Measurements from ENCODE around the gene ADRA2B.

ADRA2B gene

DNA sequence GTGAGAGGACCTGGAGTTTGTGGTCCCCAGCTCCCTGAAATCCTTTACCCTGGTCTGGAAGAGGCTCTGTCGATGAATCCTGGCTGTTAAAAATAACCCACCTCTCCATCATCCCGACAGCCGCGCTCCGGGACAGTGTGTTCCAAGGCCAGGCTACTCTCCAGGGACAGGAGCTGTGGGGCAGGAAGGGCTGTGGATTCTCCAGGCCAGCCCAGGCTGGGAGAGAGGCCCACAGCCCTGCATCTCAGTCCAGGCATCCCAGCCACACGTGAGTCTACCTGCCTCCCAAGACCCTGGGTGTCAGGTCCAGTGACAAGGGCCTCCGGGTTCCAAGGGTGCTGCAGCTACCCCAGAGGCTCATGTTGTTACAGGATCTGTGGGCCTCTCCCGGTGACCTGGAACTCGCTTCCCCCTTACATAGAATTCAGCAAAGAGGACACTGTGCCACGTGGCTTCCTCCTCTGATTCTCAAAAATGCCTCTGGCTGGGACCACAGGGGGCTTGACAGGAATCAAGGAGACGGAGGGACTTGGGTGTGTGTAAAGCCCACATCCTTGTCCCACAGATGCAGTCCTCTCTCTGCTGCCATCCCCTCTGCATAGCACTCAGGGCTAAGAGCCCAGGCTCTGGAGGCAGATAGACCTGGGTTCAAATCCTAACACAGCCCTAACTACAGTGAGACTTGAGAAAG lies 17.3 kb downstream of the ADRA2B start:
- CTCF ChIA-PET = no interaction called here
- no peak for DNase-seq (ENCODE audit: extremely low spot score)
- POLR2A ChIA-PET = no interaction called here
- TF ChIP-seq ZNF384 (IDR thresholded peaks at IDR 0.05) (no peak), SUZ12 (IDR thresholded peaks at IDR 0.05) (no peak), HDGF (IDR thresholded peaks at IDR 0.05; ENCODE audit: borderline replicate concordance) (no peak), FOXK2 (IDR thresholded peaks at IDR 0.05) (no peak), ARNT (IDR thresholded peaks at IDR 0.05) (no peak)
- TF ChIP-seq, protein P1, sequence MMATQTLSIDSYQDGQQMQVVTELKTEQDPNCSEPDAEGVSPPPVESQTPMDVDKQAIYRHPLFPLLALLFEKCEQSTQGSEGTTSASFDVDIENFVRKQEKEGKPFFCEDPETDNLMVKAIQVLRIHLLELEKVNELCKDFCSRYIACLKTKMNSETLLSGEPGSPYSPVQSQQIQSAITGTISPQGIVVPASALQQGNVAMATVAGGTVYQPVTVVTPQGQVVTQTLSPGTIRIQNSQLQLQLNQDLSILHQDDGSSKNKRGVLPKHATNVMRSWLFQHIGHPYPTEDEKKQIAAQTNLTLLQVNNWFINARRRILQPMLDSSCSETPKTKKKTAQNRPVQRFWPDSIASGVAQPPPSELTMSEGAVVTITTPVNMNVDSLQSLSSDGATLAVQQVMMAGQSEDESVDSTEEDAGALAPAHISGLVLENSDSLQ (IDR thresholded peaks at IDR 0.05) = no peak

DNA sequence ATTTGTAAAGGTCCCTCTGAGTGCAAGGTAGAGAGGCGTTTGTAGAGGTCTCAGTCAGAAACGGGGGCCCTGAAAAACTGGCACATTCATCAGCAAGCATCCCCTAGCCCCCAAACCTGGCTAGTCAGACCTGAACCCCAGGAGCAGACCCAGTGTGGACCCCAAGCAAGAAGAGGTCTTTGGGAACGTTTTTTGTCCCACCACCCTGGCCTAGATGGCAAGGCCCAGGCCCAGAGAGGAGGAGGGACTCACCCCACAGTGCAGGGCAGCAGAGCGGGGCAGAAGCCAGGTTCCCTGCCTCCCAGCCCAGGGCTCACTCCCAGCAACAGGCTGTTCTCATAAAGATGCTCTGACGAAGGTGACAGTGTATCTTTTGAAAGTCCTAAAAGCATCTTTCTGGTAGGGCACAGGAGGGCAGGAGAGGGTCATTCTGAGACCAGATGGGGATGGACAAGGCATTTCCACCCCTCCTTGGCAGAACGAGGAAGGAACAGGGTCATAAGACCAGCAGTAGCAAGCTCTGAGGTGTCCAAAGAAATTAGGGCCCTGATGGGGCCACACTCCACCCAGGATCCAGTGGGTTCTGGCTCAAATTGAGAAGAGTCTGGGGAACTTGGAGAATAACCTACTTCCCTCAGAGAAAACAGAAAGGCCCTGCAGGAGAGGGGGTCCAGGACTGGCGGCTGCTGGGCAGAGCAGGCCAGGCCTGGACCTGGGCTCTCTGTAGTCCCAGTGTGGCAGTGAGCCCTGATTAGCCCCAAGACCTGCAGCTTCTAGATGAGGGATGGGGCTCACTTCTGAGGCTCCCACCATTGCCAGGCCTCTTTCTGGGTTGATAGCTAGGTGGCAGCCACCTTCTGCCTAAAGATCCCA lies 18.2 kb downstream of the ADRA2B start:
- TF ChIP-seq FOXA1 (IDR thresholded peaks at IDR 0.05) (no peak), BHLHE40 (IDR thresholded peaks at IDR 0.05; ENCODE audit: borderline replicate concordance) (no peak), SUZ12 (IDR thresholded peaks at IDR 0.05) (no peak), ELF4 (IDR thresholded peaks at IDR 0.05) (no peak), ZNF384 (IDR thresholded peaks at IDR 0.05) (no peak), FOXM1 (IDR thresholded peaks at IDR 0.05; ENCODE audit: borderline replicate concordance) (no peak), NFRKB (IDR thresholded peaks at IDR 0.05) (no peak), TARDBP (IDR thresholded peaks at IDR 0.05) (no peak), L3MBTL2 (conservative IDR thresholded peaks at IDR 0.05) (no peak), LEF1 (IDR thresholded peaks at IDR 0.05; ENCODE audit: borderline replicate concordance) (no peak), FOXK2 (IDR thresholded peaks at IDR 0.05) (no peak), ARNT (IDR thresholded peaks at IDR 0.05) (no peak), CTBP1 (IDR thresholded peaks at IDR 0.05; ENCODE audit: borderline replicate concordance) (no peak), HDGF (IDR thresholded peaks at IDR 0.05; ENCODE audit: borderline replicate concordance) (no peak), SP1 (IDR thresholded peaks at IDR 0.05) (no peak)
- TF ChIP-seq, protein P1 (IDR thresholded peaks at IDR 0.05) = no peak
- ChIA-PET CTCF (no interaction called here), POLR2A (no interaction called here)
- DNase-seq (ENCODE audit: extremely low spot score) = no peak

DNA sequence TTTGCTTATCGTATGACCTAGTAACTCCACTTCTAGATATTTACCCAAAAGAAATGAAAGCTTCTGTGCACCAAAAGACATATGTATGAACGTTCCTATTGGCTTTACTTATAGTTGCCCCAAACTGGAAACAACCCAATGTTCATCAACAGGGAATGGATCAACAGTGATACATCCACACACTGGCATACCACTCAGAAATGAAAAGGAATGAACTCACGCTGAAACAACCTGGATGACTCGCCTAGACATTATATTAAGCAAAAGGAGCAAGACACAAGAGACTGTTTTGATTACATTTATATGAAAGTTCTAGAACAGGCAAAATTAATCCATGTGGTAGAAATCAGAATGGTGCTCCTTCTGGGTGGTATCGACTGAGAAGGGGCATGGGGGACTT lies 18.9 kb downstream of the ADRA2B start:
- CTCF ChIA-PET = no interaction called here

DNA sequence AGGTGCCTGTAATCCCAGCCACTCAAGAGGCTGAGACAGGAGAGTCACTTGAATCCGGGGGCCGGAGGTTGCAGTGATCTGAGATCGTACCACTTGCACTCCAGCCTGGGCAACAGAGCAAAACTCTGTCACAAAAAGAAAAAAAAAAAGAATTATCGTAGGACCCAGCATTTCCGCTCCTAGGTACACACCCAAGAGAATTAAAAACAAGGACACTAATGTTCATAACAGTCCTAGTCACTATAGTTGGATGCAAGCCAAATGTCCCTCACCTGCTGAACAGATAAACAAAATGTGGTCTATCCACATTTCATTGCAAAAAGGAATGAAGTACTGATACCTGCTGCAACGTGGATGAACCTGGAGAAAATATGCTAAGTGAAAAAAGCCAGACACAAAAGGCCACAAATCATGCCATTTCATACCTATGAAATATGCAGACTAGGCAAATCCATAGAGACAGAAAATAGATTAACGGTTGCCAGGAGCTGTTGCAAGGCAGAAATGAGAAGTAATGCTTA lies 21.2 kb downstream of the ADRA2B start:
- no peak for TF ChIP-seq FOXA1 (IDR thresholded peaks at IDR 0.05)
- TF ChIP-seq HDGF (IDR thresholded peaks at IDR 0.05; ENCODE audit: borderline replicate concordance) = no peak
- no peak for TF ChIP-seq TARDBP (IDR thresholded peaks at IDR 0.05)
- TF ChIP-seq CTBP1 (IDR thresholded peaks at IDR 0.05; ENCODE audit: borderline replicate concordance) = no peak
- TF ChIP-seq ARNT (IDR thresholded peaks at IDR 0.05) = no peak
- no peak for TF ChIP-seq L3MBTL2 (conservative IDR thresholded peaks at IDR 0.05)
- no peak for TF ChIP-seq FOXM1 (IDR thresholded peaks at IDR 0.05; ENCODE audit: borderline replicate concordance)
- TF ChIP-seq LEF1 (IDR thresholded peaks at IDR 0.05; ENCODE audit: borderline replicate concordance) = no peak
- no peak for TF ChIP-seq ELF4 (IDR thresholded peaks at IDR 0.05)
- no peak for TF ChIP-seq BHLHE40 (IDR thresholded peaks at IDR 0.05; ENCODE audit: borderline replicate concordance)
- no peak for TF ChIP-seq SP1 (IDR thresholded peaks at IDR 0.05)
- TF ChIP-seq, protein P1 (IDR thresholded peaks at IDR 0.05) = no peak
- no peak for TF ChIP-seq FOXK2 (IDR thresholded peaks at IDR 0.05)
- TF ChIP-seq SUZ12 (IDR thresholded peaks at IDR 0.05) = no peak
- no peak for DNase-seq (ENCODE audit: extremely low spot score)
- ChIA-PET CTCF (no interaction called here), POLR2A (no interaction called here)

More for the DNA sequence above, 18.9 kb downstream of the ADRA2B start:
- POLR2A ChIA-PET = no interaction called here
- no peak for TF ChIP-seq ARNT (IDR thresholded peaks at IDR 0.05)
- no peak for TF ChIP-seq ELF4 (IDR thresholded peaks at IDR 0.05)
- TF ChIP-seq SP1 (IDR thresholded peaks at IDR 0.05) = no peak
- no peak for TF ChIP-seq FOXA1 (IDR thresholded peaks at IDR 0.05)
- TF ChIP-seq, protein P1 (IDR thresholded peaks at IDR 0.05) = no peak
- no peak for TF ChIP-seq NFRKB (IDR thresholded peaks at IDR 0.05)
- TF ChIP-seq BHLHE40 (IDR thresholded peaks at IDR 0.05; ENCODE audit: borderline replicate concordance) = no peak
- TF ChIP-seq TARDBP (IDR thresholded peaks at IDR 0.05) = no peak
- no peak for TF ChIP-seq LEF1 (IDR thresholded peaks at IDR 0.05; ENCODE audit: borderline replicate concordance)
- TF ChIP-seq ZNF384 (IDR thresholded peaks at IDR 0.05) = no peak
- TF ChIP-seq SUZ12 (IDR thresholded peaks at IDR 0.05) = no peak
- TF ChIP-seq CTBP1 (IDR thresholded peaks at IDR 0.05; ENCODE audit: borderline replicate concordance) = no peak
- no peak for TF ChIP-seq FOXM1 (IDR thresholded peaks at IDR 0.05; ENCODE audit: borderline replicate concordance)
- TF ChIP-seq L3MBTL2 (conservative IDR thresholded peaks at IDR 0.05) = no peak
- no peak for TF ChIP-seq FOXK2 (IDR thresholded peaks at IDR 0.05)
- no peak for TF ChIP-seq HDGF (IDR thresholded peaks at IDR 0.05; ENCODE audit: borderline replicate concordance)
- DNase-seq (ENCODE audit: extremely low spot score) = no peak

GRCh38 chr2:96093528-96093927 lies 22.8 kb downstream of the ADRA2B start:
- POLR2A ChIA-PET = no interaction called here
- CTCF ChIA-PET = no interaction called here
- no peak for DNase-seq (ENCODE audit: extremely low spot score)
- TF ChIP-seq ELF4 (IDR thresholded peaks at IDR 0.05) = no peak

Measured in HEK293T (cell line).